Hepatocyte (in vitro differentiated cells): Measurements from ENCODE around the gene AP1G2.

ENCODE experiments used
- EZH2 ChIP-seq: fragments of 200-600 bp; sonication (generic); IDR thresholded peaks from 2 replicates; pipeline ENCODE4 v1.6.1; 2016; ENCODE audit warnings: antibody characterized with exemption, mild to moderate bottlenecking, borderline replicate concordance
- TF ChIP-seq, protein P1 (sequence below): fragments of 200-600 bp; sonication (generic); IDR thresholded peaks from 2 replicates; pipeline ENCODE4 v1.5.1; 2016; ENCODE audit warnings: antibody characterized with exemption, mild to moderate bottlenecking; ENCODE audit not compliant: poor library complexity

GRCh38 chr14:23513818-23514643 is 53.6 kb downstream of the AP1G2 start:
- TF ChIP-seq, protein P1, sequence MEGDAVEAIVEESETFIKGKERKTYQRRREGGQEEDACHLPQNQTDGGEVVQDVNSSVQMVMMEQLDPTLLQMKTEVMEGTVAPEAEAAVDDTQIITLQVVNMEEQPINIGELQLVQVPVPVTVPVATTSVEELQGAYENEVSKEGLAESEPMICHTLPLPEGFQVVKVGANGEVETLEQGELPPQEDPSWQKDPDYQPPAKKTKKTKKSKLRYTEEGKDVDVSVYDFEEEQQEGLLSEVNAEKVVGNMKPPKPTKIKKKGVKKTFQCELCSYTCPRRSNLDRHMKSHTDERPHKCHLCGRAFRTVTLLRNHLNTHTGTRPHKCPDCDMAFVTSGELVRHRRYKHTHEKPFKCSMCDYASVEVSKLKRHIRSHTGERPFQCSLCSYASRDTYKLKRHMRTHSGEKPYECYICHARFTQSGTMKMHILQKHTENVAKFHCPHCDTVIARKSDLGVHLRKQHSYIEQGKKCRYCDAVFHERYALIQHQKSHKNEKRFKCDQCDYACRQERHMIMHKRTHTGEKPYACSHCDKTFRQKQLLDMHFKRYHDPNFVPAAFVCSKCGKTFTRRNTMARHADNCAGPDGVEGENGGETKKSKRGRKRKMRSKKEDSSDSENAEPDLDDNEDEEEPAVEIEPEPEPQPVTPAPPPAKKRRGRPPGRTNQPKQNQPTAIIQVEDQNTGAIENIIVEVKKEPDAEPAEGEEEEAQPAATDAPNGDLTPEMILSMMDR: no peak
- no peak for TF ChIP-seq EZH2
